Measurements from ENCODE around the gene EXT2. TPM values are rescaled to one million over a fixed set of nuclear protein-coding genes. Genes with fewer than 3 reads are reported as not detected.

Gene EXT2
- total RNA-seq, 1 donor from 2014 or later, result 73.9 TPM

DNA sequence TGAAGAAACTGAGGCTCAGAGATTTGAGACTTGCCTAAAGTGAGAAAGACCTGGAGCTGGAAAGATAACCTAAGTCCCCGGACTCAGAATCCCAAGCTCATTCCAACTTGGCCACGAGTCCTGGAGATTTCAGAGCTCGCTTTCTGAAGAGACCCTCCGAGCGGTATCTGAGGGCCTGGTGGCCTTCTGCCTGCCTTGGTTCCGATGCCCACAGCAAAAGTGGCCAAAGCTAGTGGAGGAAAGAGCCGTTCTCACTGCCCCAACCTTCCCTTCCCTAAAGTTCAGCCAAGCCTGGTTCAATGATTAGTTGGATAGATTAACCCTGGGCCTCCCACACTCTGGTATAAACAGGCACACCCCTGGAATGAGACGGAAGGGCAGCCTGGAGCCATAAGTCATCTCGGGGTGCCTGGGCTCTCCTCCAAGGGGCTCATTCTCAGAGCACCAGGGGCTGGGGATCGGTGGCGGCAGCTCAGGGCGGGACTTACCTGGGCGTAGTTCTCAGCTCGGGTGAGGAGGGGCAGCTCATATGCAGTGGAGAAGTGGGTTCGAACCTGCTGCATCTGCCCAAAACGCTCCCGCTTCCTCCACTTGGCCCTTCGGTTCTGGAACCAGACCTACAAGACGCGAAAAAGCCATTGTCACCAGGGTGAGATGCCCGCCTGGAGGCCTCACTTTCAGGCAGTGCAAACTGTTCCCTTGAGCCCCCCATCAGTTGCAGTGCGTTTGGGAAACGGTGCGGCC is 171.7 kb downstream of the EXT2 start:
- H3K36me3 Mint-ChIP-seq (ENCODE audit: insufficient read depth), result no peaks in the 10 kb centered on the region
- TF ChIP-seq, protein P1, sequence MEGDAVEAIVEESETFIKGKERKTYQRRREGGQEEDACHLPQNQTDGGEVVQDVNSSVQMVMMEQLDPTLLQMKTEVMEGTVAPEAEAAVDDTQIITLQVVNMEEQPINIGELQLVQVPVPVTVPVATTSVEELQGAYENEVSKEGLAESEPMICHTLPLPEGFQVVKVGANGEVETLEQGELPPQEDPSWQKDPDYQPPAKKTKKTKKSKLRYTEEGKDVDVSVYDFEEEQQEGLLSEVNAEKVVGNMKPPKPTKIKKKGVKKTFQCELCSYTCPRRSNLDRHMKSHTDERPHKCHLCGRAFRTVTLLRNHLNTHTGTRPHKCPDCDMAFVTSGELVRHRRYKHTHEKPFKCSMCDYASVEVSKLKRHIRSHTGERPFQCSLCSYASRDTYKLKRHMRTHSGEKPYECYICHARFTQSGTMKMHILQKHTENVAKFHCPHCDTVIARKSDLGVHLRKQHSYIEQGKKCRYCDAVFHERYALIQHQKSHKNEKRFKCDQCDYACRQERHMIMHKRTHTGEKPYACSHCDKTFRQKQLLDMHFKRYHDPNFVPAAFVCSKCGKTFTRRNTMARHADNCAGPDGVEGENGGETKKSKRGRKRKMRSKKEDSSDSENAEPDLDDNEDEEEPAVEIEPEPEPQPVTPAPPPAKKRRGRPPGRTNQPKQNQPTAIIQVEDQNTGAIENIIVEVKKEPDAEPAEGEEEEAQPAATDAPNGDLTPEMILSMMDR (IDR thresholded peaks at IDR 0.05; ENCODE audit: unreplicated experiment), result no peak
- no peaks in the 10 kb centered on the region for H3K9me3 Mint-ChIP-seq (ENCODE audit: low read depth)
- DNase-seq (ENCODE audit: low spot score, unreplicated experiment), result no peak
- peaks cover 9% of the 10 kb centered on the region for H3K27me3 Mint-ChIP-seq
- H3K27ac Mint-ChIP-seq, result no peak overlapping the region
- no peak overlapping the region for H3K4me3 Mint-ChIP-seq (ENCODE audit: low read depth)
- H3K4me1 Mint-ChIP-seq (ENCODE audit: low read depth), result no peaks in the 10 kb centered on the region

DNA sequence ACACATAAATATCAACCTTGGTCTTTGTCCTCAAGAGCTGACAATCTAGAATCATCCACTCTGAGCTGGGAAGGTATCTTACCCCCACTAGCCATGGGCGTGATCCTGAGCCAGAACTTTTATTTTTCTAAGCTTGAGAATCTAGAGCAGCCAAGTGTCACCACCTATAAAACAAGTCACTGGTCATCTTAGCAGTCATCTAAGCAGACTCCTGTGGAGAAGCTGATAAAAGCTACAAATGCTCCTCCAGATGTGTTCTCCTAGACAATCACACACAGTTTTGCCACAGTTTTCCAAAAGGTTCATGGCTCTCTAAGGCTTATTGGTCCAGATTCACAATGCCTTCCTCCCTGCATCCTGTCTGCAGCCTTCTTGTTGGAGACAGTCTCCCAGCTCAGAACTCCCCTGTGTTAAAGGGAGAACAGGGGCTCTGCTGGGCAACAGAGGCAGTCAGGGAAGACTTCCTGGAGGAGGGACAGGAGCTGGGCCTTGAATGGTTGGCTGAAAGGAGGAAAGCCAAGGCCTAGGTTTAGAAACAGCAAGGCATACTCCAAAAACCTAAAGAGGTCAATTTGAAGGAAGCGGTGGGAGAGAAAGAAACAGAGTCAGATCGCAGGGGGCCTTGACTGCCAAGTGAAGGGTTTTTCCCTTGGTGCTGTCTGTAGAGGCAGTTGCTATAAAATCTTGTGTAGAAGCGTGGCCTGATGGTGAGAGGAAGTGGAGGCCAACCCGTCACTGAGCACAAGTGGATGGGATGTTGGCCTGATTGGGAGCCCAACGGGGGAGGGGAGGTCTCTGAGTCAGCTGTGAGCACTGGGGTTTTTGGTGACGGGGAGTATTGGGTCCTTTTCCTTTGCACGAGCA is 172.5 kb downstream of the EXT2 start:
- Mint-ChIP-seq H3K9me3 (ENCODE audit: low read depth) (no peaks in the 10 kb centered on the region), H3K36me3 (ENCODE audit: insufficient read depth) (no peaks in the 10 kb centered on the region), H3K4me3 (ENCODE audit: low read depth) (no peak overlapping the region), H3K27ac (no peak overlapping the region), H3K4me1 (ENCODE audit: low read depth) (peaks cover 2% of the 10 kb centered on the region), H3K27me3 (peaks cover 5% of the 10 kb centered on the region)
- DNase-seq (ENCODE audit: low spot score, unreplicated experiment), result no peak
- TF ChIP-seq, protein P1 (IDR thresholded peaks at IDR 0.05; ENCODE audit: unreplicated experiment), result no peak

GRCh38 chr11:44268614-44269080 is 173.2 kb downstream of the EXT2 start:
- no peaks in the 10 kb centered on the region for H3K9me3 Mint-ChIP-seq (ENCODE audit: low read depth)
- TF ChIP-seq, protein P1 (IDR thresholded peaks at IDR 0.05; ENCODE audit: unreplicated experiment), result no peak
- H3K27me3 Mint-ChIP-seq, result peaks cover 5% of the 10 kb centered on the region
- peaks cover 6% of the 10 kb centered on the region for H3K4me1 Mint-ChIP-seq (ENCODE audit: low read depth)
- no peak for DNase-seq (ENCODE audit: low spot score, unreplicated experiment)
- no peak overlapping the region for H3K4me3 Mint-ChIP-seq (ENCODE audit: low read depth)
- H3K27ac Mint-ChIP-seq, result no peak overlapping the region
- H3K36me3 Mint-ChIP-seq (ENCODE audit: insufficient read depth), result no peaks in the 10 kb centered on the region

GRCh38 chr11:44269369-44270351 is 174.2 kb downstream of the EXT2 start:
- H3K36me3 Mint-ChIP-seq (ENCODE audit: insufficient read depth), result no peaks in the 10 kb centered on the region
- H3K4me3 Mint-ChIP-seq (ENCODE audit: low read depth), result no peak overlapping the region
- H3K27ac Mint-ChIP-seq, result no peak overlapping the region
- DNase-seq (ENCODE audit: low spot score, unreplicated experiment), result no peak
- H3K4me1 Mint-ChIP-seq (ENCODE audit: low read depth), result peaks cover 6% of the 10 kb centered on the region
- TF ChIP-seq, protein P1 (IDR thresholded peaks at IDR 0.05; ENCODE audit: unreplicated experiment), result no peak
- H3K27me3 Mint-ChIP-seq, result peaks cover 5% of the 10 kb centered on the region
- H3K9me3 Mint-ChIP-seq (ENCODE audit: low read depth), result no peaks in the 10 kb centered on the region

Measured in progenitor cell of endocrine pancreas (in vitro differentiated cells).